SU-DHL-6 (cell line): ENCODE measurements around the gene MATN1.

ENCODE experiments used
- H2AFZ ChIP-seq: fragments of 200-600 bp; sonication (generic); 2 replicates; pipeline ENCODE4 v1.6.1; 2014; ENCODE audit warnings: low read depth, mild to moderate bottlenecking, moderate library complexity, mixed read lengths, antibody characterized with exemption, low read length; ENCODE audit not compliant: severe bottlenecking
- H3F3A ChIP-seq: fragments of 200-600 bp; shearing (Covaris generic); 2 replicates; pipeline ENCODE4 v1.6.0; 2016; ENCODE audit warnings: antibody characterized with exemption, mild to moderate bottlenecking; ENCODE audit not compliant: insufficient read depth
- H3K27ac ChIP-seq: fragments of 200-600 bp; sonication (generic); 2 replicates; pipeline ENCODE4 v1.5.1; 2016; ENCODE audit warnings: low read depth, mild to moderate bottlenecking, low read length, moderate library complexity, mixed read lengths
- H3K27me3 ChIP-seq: fragments of 200-600 bp; sonication (generic), shearing (Covaris generic); 2 replicates; pipeline ENCODE4 v1.6.0; 2014; ENCODE audit warnings: mild to moderate bottlenecking, low read length
- H3K36me3 ChIP-seq: fragments of 200-600 bp; sonication (generic); 2 replicates; pipeline ENCODE4 v1.6.1; 2014; ENCODE audit warnings: mild to moderate bottlenecking, low read length, mixed read lengths
- H3K4me2 ChIP-seq: fragments of 300-600, 200-600 bp; shearing (Covaris generic), sonication (generic); 2 replicates; pipeline ENCODE4 v1.6.0; 2014; ENCODE audit warnings: low read length, low read depth, mild to moderate bottlenecking; ENCODE audit not compliant: poor library complexity, severe bottlenecking
- H3K4me3 ChIP-seq: fragments of 200-600 bp; sonication (generic); 2 replicates; pipeline ENCODE4 v1.5.1; 2014; ENCODE audit warnings: antibody characterized with exemption, low read length, mild to moderate bottlenecking, mixed read lengths; ENCODE audit not compliant: insufficient read depth, poor library complexity, severe bottlenecking
- H3K79me2 ChIP-seq: fragments of 200-600 bp; sonication (generic); 2 replicates; pipeline ENCODE4 v1.6.1; 2014; ENCODE audit warnings: mild to moderate bottlenecking, low read length, moderate library complexity; ENCODE audit not compliant: insufficient read depth
- H3K9ac ChIP-seq: fragments of 200-600 bp; sonication (generic); 2 replicates; pipeline ENCODE4 v1.7.0; 2014; ENCODE audit warnings: mild to moderate bottlenecking, low read length
- H3K9me2 ChIP-seq: fragments of 200-600 bp; sonication (generic); replicated peaks from 2 replicates; pipeline ENCODE4 v1.6.1; 2014; ENCODE audit warnings: low read length; ENCODE audit not compliant: insufficient read depth
- H3K9me3 ChIP-seq: fragments of 200-600 bp; sonication (generic); 2 replicates; pipeline ENCODE4 v1.6.1; 2014; ENCODE audit warnings: low read length, mixed read lengths; ENCODE audit not compliant: insufficient read depth
- H4K20me1 ChIP-seq: fragments of 200-600 bp; sonication (generic); 2 replicates; pipeline ENCODE4 v1.6.1; 2014; ENCODE audit warnings: low read depth, mild to moderate bottlenecking, antibody characterized with exemption, low read length, moderate library complexity, mixed read lengths
- EZH2phosphoT487 ChIP-seq: fragments of 200-600 bp; sonication (generic), shearing (Covaris generic); conservative IDR thresholded peaks from 2 replicates; pipeline ENCODE4 v1.6.1; 2018; ENCODE audit warnings: mild to moderate bottlenecking, antibody characterized with exemption, low read length, moderate library complexity, mixed read lengths
- TF ChIP-seq, protein P1 (sequence below): fragments of 200-600 bp; sonication (generic); IDR thresholded peaks from one replicate; pipeline ENCODE4 v1.5.1; 2017; ENCODE audit warnings: antibody characterized with exemption, mild to moderate bottlenecking, low read length, moderate library complexity; ENCODE audit not compliant: insufficient read depth, poor library complexity, severe bottlenecking

MATN1 gene

GRCh38 chr1:30753118-30753517 is 29.7 kb upstream of the MATN1 start:
- Histone ChIP-seq H4K20me1 (peaks cover 3% of the 10 kb centered on the region; the same call in 1 of the 2 replicates), H3K79me2 (peaks cover 93% of the 10 kb centered on the region), H3K9me3 (no peaks in the 10 kb centered on the region), H3K9me2 (no peaks in the 10 kb centered on the region), H3K9ac (peak overlapping the region; percentile 58), H3K4me3 (peak overlapping the region; percentile 41), H3F3A (peaks cover 85% of the 10 kb centered on the region), H3K4me2 (peak overlapping the region; percentile 68), H3K36me3 (peaks cover 4% of the 10 kb centered on the region; the same call in 1 of the 2 replicates), H2AFZ (no peak overlapping the region), H3K27ac (peak overlapping the region; percentile 90), H3K27me3 (no peaks in the 10 kb centered on the region)
- TF ChIP-seq EZH2phosphoT487: no peak
- TF ChIP-seq, protein P1, sequence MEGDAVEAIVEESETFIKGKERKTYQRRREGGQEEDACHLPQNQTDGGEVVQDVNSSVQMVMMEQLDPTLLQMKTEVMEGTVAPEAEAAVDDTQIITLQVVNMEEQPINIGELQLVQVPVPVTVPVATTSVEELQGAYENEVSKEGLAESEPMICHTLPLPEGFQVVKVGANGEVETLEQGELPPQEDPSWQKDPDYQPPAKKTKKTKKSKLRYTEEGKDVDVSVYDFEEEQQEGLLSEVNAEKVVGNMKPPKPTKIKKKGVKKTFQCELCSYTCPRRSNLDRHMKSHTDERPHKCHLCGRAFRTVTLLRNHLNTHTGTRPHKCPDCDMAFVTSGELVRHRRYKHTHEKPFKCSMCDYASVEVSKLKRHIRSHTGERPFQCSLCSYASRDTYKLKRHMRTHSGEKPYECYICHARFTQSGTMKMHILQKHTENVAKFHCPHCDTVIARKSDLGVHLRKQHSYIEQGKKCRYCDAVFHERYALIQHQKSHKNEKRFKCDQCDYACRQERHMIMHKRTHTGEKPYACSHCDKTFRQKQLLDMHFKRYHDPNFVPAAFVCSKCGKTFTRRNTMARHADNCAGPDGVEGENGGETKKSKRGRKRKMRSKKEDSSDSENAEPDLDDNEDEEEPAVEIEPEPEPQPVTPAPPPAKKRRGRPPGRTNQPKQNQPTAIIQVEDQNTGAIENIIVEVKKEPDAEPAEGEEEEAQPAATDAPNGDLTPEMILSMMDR: no peak

- TF ChIP-seq EZH2phosphoT487: no peak
- TF ChIP-seq, protein P1: no peak
These were observed 29.2 kb upstream of the MATN1 start for GRCh38 chr1:30752651-30752908.

DNA sequence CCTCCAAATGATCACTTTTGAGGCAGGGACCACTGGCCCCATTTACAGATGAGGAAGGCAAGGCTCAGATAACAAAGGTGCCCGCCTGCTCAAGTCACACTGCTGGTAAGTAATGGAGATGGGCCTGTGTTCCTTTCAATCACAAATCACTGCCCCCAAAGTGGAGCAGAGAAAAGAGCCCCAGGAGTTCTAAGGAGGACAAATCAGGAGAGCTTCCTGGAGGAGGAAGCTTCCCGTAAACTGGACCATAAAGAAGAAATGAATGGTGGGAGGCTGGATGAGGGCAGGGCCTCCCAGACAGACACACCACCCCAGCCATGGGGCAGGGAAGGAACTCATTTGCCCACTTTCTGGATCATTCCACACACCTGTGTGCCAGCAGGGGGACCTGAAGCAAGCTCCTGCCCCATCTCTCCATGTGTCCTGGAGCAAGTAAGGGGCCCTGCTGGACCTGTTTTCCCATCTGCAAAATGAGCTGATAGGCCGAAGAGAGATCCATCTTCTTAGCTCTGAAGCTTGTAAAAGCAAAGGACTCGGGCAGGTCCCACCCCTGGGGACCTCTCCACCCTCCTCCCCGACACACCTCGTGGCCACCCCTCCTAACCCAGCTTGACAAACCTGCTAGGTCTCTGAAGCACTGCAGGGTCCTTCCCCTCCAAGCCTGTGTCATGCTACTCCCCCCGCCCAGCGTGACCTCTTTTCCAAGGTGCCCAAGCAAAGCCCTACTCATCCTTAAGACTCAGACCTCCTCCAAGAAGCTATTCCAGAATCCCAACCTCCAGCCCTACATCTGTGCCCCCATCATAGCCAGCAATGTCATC is 28.7 kb upstream of the MATN1 start:
- H2AFZ ChIP-seq: no peak overlapping the region
- peaks cover 4% of the 10 kb centered on the region; the same call in 1 of the 2 replicates for H3K36me3 ChIP-seq
- peaks cover 84% of the 10 kb centered on the region for H3F3A ChIP-seq
- TF ChIP-seq, protein P1: no peak
- no peak for TF ChIP-seq EZH2phosphoT487
- peak overlapping the region; percentile 58 for H3K9ac ChIP-seq
- H3K27ac ChIP-seq: peak overlapping the region; percentile 90
- peaks cover 93% of the 10 kb centered on the region for H3K79me2 ChIP-seq
- peaks cover 6% of the 10 kb centered on the region; the same call in 1 of the 2 replicates for H4K20me1 ChIP-seq
- no peaks in the 10 kb centered on the region for H3K27me3 ChIP-seq
- no peaks in the 10 kb centered on the region for H3K9me3 ChIP-seq
- H3K9me2 ChIP-seq: no peaks in the 10 kb centered on the region
- H3K4me3 ChIP-seq: peak overlapping the region; percentile 41
- H3K4me2 ChIP-seq: peak overlapping the region; percentile 68

More at GRCh38 chr1:30752651-30752908, 29.2 kb upstream of the MATN1 start:
- H3K4me3 ChIP-seq: peak overlapping the region; percentile 41
- H3K9me3 ChIP-seq: no peaks in the 10 kb centered on the region
- no peaks in the 10 kb centered on the region for H3K27me3 ChIP-seq
- no peak overlapping the region for H2AFZ ChIP-seq
- H3K9ac ChIP-seq: peak overlapping the region; percentile 58
- H3K9me2 ChIP-seq: no peaks in the 10 kb centered on the region
- H3F3A ChIP-seq: peaks cover 88% of the 10 kb centered on the region
- peaks cover 93% of the 10 kb centered on the region for H3K79me2 ChIP-seq
- peak overlapping the region; percentile 68 for H3K4me2 ChIP-seq
- peak overlapping the region; percentile 90 for H3K27ac ChIP-seq
- peaks cover 4% of the 10 kb centered on the region; the same call in 1 of the 2 replicates for H3K36me3 ChIP-seq
- peaks cover 3% of the 10 kb centered on the region; the same call in 1 of the 2 replicates for H4K20me1 ChIP-seq
